SH-SY5Y (cell line): ENCODE measurements around the gene ADAM12.

Experiments
- GATA2 ChIP-seq: IDR thresholded peaks from 2 replicates; pipeline ENCODE4 v1.6.1; 2011; ENCODE audit warnings: mild to moderate bottlenecking, low read depth, low read length
- GATA3 ChIP-seq: IDR thresholded peaks from 2 replicates; pipeline ENCODE4 v1.6.1; 2011; ENCODE audit warnings: low read depth, mild to moderate bottlenecking, low read length, moderate library complexity

DNA sequence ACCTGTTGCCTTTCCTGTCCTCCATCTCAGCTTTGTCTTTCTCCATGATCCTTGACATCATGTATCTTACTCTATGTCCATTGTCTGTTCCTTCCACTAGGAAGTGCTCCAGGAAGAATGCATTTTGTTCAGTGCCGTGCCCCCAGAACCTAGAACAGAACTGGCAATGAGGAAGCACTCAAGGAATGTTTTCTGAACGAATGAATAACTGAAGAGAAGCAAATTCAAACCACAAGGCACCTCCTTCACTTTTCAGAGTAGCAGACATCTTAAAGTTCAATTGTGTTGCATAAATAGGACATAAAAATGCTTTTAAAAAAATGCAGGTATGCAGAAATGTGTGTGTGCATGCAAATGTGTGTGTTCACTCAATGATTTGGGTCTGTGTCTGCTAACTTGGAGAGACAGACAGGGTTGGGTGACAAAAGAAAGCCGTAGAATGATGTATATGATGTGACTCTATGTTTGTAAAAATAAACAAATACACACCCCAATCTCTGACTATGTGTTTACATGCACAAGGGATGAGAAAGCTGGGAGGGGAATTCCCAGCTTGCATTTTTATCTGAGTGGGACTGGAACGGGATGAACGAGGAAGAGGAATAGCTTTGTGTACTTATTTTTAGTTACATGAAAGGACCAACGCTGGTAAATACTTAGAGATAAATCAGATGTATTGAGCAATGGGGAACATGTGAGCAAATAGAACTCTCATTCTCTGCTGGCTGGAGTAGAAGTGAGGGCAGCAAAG is 254.2 kb downstream of the ADAM12 start:
- TF ChIP-seq GATA3 (no peak), GATA2 (no peak)
